Measurements from ENCODE around the gene CASKIN1.
A peak's percentile ranks its signal among the peaks of the same experiment; 100 is the strongest.

Gene CASKIN1

GRCh38 chr16:2159175-2159838 lies 37.1 kb downstream of the CASKIN1 start:
- TF ChIP-seq JUND (IDR thresholded peaks at IDR 0.05; ENCODE audit: low read depth) = no peak
- DNase-seq (ENCODE audit: low read depth in 1 of 2, low spot score in 1 of 2) = no peak
- in situ Hi-C loops (cut with HindIII; ENCODE audit: low pct_unique_long_range_greater_than_20kb, low sequenced_read_pairs) = no loop called here

- no peak for DNase-seq (ENCODE audit: low read depth in 1 of 2, low spot score in 1 of 2)
These were observed 38.2 kb downstream of the CASKIN1 start for GRCh38 chr16:2158262-2158638.

GRCh38 chr16:2157480-2158261 lies 38.7 kb downstream of the CASKIN1 start:
- TF ChIP-seq JUND (IDR thresholded peaks at IDR 0.05; ENCODE audit: low read depth) = no peak
- in situ Hi-C loops (cut with HindIII; ENCODE audit: low pct_unique_long_range_greater_than_20kb, low sequenced_read_pairs) = no loop called here
- no peak for DNase-seq (ENCODE audit: low read depth in 1 of 2, low spot score in 1 of 2)

More at GRCh38 chr16:2158262-2158638, 38.2 kb downstream of the CASKIN1 start:
- in situ Hi-C loops (cut with HindIII; ENCODE audit: low pct_unique_long_range_greater_than_20kb, low sequenced_read_pairs) = no loop called here
- no peak for TF ChIP-seq JUND (IDR thresholded peaks at IDR 0.05; ENCODE audit: low read depth)

GRCh38 chr16:2156849-2157224 lies 39.6 kb downstream of the CASKIN1 start:
- no peak for DNase-seq (ENCODE audit: low read depth in 1 of 2, low spot score in 1 of 2)
- in situ Hi-C loops (cut with HindIII; ENCODE audit: low pct_unique_long_range_greater_than_20kb, low sequenced_read_pairs) = no loop called here
- no peak for TF ChIP-seq JUND (IDR thresholded peaks at IDR 0.05; ENCODE audit: low read depth)

GRCh38 chr16:2155977-2156848 lies 40.2 kb downstream of the CASKIN1 start:
- peak in 1 of 2 experiments; percentile 31 for DNase-seq (ENCODE audit: low read depth in 1 of 2, low spot score in 1 of 2)
- in situ Hi-C loops (cut with HindIII; ENCODE audit: low pct_unique_long_range_greater_than_20kb, low sequenced_read_pairs) = no loop called here
- no peak for TF ChIP-seq JUND (IDR thresholded peaks at IDR 0.05; ENCODE audit: low read depth)

GRCh38 chr16:2155091-2155950 lies 41.1 kb downstream of the CASKIN1 start, which contains the start of gene TRAF7:
Gene TRAF7, plus strand, starts transcription at chr16:2155782. Its CDS starts 8,139 bp downstream, at chr16:2163921.
- no peak for TF ChIP-seq JUND (IDR thresholded peaks at IDR 0.05; ENCODE audit: low read depth)
- DNase-seq (ENCODE audit: low read depth in 1 of 2, low spot score in 1 of 2) = peak; percentile 100
- in situ Hi-C loops (cut with HindIII; ENCODE audit: low pct_unique_long_range_greater_than_20kb, low sequenced_read_pairs) = no loop called here

- in situ Hi-C loops (cut with HindIII; ENCODE audit: low pct_unique_long_range_greater_than_20kb, low sequenced_read_pairs) = no loop called here
- DNase-seq (ENCODE audit: low read depth in 1 of 2, low spot score in 1 of 2) = no peak
- no peak for TF ChIP-seq JUND (IDR thresholded peaks at IDR 0.05; ENCODE audit: low read depth)
These were observed 41.8 kb downstream of the CASKIN1 start for GRCh38 chr16:2154533-2155090.

GRCh38 chr16:2152695-2153506 lies 43.5 kb downstream of the CASKIN1 start:
- in situ Hi-C loops (cut with HindIII; ENCODE audit: low pct_unique_long_range_greater_than_20kb, low sequenced_read_pairs) = no loop called here
- peak in 1 of 2 experiments; percentile 59 for DNase-seq (ENCODE audit: low read depth in 1 of 2, low spot score in 1 of 2)
- no peak for TF ChIP-seq JUND (IDR thresholded peaks at IDR 0.05; ENCODE audit: low read depth)

GRCh38 chr16:2151188-2152091 lies 45.0 kb downstream of the CASKIN1 start:
- TF ChIP-seq JUND (IDR thresholded peaks at IDR 0.05; ENCODE audit: low read depth) = no peak
- DNase-seq (ENCODE audit: low read depth in 1 of 2, low spot score in 1 of 2) = no peak
- in situ Hi-C loops (cut with HindIII; ENCODE audit: low pct_unique_long_range_greater_than_20kb, low sequenced_read_pairs) = no loop called here

Data from T47D (cell line).